SKM-1 treated with dmso at 0.1 percent for 144 hours (cell line): Measurements from ENCODE around the gene KRTAP13-2.
A peak's percentile ranks its signal among the peaks of the same experiment; 100 is the strongest.

Experiments
- DNase-seq: peaks from one replicate; lab custom pipeline; 2025; ENCODE audit not compliant: unreplicated experiment; lab: John Stamatoyannopoulos, UW

KRTAP13-2 gene, protein sequence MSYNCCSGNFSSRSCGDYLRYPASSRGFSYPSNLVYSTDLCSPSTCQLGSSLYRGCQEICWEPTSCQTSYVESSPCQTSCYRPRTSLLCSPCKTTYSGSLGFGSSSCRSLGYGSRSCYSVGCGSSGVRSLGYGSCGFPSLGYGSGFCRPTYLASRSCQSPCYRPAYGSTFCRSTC

GRCh38 chr21:30372139-30372770 is at the start of gene KRTAP13-2:
KRTAP13-2 (minus strand) TSS chr21:30372271; CDS start chr21:30372213, 58 bp downstream.
- no peak for DNase-seq

- DNase-seq = no peak
These were observed 43.9 kb upstream of the KRTAP13-2 start for GRCh38 chr21:30415993-30416392.

DNA sequence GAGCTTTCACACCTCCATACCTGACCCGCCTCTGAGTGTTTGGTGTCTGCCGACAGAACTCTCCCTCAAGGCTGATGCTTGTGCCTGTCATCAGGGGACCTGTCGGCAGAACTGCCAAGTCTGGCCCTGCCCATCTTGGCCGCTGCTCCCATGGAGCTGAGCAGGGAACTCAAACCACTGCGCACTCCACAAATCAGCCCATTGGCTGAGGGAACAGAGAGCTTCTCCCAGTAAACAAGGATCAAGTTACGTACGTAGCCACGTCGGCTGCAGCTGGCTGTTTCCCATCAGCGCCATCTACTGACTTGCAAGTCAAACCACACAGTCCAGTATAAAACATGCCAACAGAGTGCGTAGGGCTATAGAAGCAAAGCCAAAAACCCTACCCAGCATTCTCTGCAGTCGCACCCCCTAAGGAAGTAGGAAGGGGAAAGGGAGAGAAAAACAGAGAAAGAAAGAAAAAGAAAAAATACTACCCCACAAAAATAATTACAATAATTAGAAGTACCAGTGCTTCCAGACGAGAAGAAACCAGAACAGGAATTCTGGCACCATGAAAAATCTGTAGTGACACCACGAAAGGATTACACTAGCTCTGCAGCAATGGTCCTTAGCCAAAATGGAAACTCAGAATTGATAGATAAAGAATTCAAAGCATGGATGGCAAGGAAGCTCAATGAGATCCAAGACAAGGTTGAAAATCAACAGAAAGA is 36.9 kb upstream of the KRTAP13-2 start:
- DNase-seq = peak; percentile 9

DNA sequence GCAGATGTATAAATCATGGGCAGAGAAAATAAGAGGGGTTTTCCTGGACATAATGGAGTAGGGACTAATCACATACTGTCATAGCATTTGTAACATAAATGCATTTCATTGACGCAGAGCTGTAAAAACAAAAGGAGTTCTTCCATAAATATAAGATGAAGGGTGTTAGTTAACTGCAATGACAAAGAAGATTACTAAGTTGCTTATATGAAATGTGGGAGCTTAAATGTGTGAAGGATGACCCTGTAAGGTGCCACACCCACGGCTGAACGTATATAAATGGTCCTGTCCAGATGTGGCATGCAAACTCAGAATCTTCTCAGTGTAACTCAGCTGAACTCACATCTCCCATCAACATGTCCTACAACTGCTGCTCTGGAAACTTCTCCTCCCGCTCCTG is 23.7 kb upstream of the KRTAP13-2 start, which contains the start of gene KRTAP13-1:
TSS of gene KRTAP13-1 (plus strand) at position 301 of the 400 bp plus-strand sequence. CDS start at position 357, 56 bp downstream.
- DNase-seq = no peak

- DNase-seq = no peak
These were observed 19.5 kb upstream of the KRTAP13-2 start for GRCh38 chr21:30391492-30392025.

DNA sequence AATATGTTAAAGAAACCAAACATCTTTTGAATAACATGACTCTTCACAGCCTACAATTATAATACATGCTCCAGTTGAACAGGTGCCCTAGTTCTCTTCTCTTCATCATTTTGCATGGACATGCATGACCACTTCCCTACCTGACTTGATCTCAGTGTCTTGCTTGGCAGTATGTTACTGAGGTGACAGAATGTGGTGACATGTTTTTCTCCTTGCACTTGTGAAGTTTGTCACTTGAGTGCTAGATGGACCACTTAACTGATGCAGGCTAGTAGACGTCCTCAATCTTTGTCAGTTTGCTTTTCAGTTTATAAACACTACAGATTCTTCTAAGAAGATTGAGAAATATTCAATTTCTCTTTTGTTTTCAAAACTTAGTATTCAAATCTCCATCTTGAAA is 10.1 kb upstream of the KRTAP13-2 start:
- no peak for DNase-seq

GRCh38 chr21:30355906-30356305 is 16.2 kb downstream of the KRTAP13-2 start:
- DNase-seq = no peak

- DNase-seq = no peak
These were observed 17.6 kb downstream of the KRTAP13-2 start for GRCh38 chr21:30354308-30355005.

DNA sequence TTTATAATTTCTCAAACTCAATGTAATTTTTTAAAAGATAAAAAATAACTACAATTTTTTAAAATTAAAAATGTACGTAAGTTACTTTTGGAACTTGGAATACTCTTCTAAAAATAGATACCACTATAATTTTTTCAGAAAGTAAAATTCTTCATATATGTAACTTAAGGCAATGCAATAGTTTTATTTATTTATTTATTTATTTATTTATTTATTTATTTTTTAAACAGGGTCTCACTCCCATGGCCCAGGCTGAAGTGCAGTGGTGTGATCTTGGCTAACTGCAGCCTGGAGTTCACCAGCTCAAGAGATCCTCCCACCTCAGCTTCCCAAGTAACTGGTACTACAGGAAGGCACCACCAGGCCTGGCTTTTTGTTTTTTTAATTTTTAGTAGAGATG is 20.5 kb downstream of the KRTAP13-2 start:
- no peak for DNase-seq

DNA sequence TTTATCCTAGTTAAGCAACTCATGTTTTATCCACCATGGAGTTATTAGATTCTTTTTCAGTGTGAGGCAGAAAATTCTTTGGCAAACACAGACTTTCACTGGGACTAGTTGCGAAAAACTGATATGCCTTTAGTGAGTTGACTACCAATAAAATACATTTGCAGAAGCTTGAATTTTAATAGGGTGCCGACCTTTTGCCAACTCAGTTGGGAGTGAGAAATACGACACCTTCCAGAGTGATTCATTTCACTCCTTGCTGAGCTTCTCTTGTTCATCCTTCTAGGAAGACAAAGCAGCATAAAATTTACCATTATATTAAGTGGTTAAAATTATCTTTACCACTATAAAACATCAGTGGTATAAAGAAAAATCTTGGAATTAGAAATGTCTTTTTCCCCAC is 22.5 kb downstream of the KRTAP13-2 start:
- no peak for DNase-seq

GRCh38 chr21:30348506-30348905 is 23.6 kb downstream of the KRTAP13-2 start, which contains the start of gene KRTAP23-1:
KRTAP23-1 (minus strand) TSS chr21:30348606; CDS start chr21:30348606, 0 bp downstream.
- DNase-seq = no peak

- DNase-seq = no peak
These were observed 27.1 kb downstream of the KRTAP13-2 start for GRCh38 chr21:30345014-30345413.

- peak; percentile 36 for DNase-seq
These were observed 31.1 kb downstream of the KRTAP13-2 start for GRCh38 chr21:30340714-30341573.

GRCh38 chr21:30338717-30339116 is 33.4 kb downstream of the KRTAP13-2 start:
- no peak for DNase-seq

DNA sequence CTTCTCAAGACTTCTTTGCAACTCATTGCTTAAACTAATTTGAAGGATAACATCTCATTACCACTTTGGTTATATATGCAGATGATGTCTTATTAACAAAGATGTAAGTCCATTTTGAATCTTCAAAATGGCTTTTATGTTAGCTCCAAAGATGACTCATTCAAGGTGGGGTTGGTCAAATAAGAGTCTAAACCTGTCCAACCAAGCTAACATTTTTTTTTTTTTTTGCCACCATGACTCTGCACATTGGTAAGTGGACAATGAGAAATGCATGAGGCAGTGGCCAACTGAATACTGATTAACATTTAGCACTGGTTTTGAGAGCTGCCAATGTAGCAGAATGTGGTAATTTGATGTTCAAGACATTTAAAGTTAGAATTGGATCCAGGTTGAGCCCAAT is 34.3 kb downstream of the KRTAP13-2 start:
- DNase-seq = no peak

DNA sequence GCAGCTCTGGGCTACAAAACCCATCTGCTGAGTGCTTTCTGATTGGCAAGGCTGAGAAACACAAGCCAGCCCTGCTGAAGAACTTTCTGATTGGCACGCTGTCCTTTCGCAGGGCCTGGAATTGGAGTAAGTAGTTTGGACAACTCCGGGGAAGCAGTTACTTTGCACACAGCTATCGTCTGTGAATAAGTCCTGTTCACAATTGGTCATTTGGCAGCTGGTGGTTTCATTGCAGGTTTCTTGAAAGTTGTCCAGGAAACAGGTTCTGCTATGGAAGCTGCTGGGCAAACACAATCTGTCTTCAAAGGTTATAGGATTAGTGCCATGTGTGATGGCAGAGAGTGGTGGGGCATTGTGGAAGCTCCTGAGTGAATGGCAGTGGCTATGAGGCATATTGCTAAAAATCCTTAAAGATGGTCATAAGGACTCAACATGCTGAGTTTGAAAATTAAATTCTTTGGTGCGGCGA is 34.8 kb downstream of the KRTAP13-2 start, which contains the start of gene KRTAP27-1:
TSS of gene KRTAP27-1 (minus strand) at position 419 of the 469 bp plus-strand sequence. CDS start at position 393, 26 bp downstream.
- DNase-seq = no peak

- DNase-seq = no peak
These were observed 35.5 kb downstream of the KRTAP13-2 start for GRCh38 chr21:30336596-30336995.

- no peak for DNase-seq
These were observed 38.3 kb downstream of the KRTAP13-2 start for GRCh38 chr21:30333736-30334135.

GRCh38 chr21:30332681-30333080 is 39.4 kb downstream of the KRTAP13-2 start:
- DNase-seq = no peak
